HepG2 (cell line): ENCODE data around the gene CTIF. TPM values are rescaled to one million over a fixed set of nuclear protein-coding genes. Genes with fewer than 3 reads are reported as not detected.

Experiments used
- ATAC-seq: fragments of 200-7000 bp; cut with Tn5 transposase; 3 replicates; pipeline ENCODE4 v1.9.1; 2020; ENCODE audit warnings: mild to moderate bottlenecking, moderate library complexity
- BruUV-seq: library from RNA; stranded (reverse); fragments of 400-500 nt; replicated peaks from 2 replicates; lab custom pipeline; 2021; lab: Mats Ljungman, UMichigan
- CTCF ChIA-PET: fragments of 300-600 bp; formaldehyde crosslinking; extraction: SDS; loops from one replicate; lab custom pipeline; 2021; ENCODE audit warnings: low total read pairs, inconsistent platforms, low intra/inter-chr PET ratio; lab: Yijun Ruan, JAX
- POLR2A ChIA-PET: fragments of 350-600 bp; sonication (Branson Sonifier 250); formaldehyde crosslinking; loops from one replicate; lab custom pipeline; 2020; ENCODE audit warnings: antibody characterized with exemption, inconsistent platforms; lab: Yijun Ruan, JAX
- DNase-seq: peaks from one replicate; pipeline ENCODE4 v3.0.0-alpha.2; 2015; ENCODE audit warnings: low spot score
- FAIRE-seq: peaks from 3 replicates; lab custom pipeline; 2011; peaks lifted over from hg19 to GRCh38; lab: Jason Lieb, UNC
- H2AFZ ChIP-seq: one replicate; pipeline ENCODE4 v1.6.1; 2011; ENCODE audit warnings: low read length, inconsistent platforms
- H3K27ac ChIP-seq: fragments of 300-600 bp; 3 replicates; pipeline ENCODE4 v1.8.0; 2011; ENCODE audit warnings: mixed run types, mild to moderate bottlenecking, mixed read lengths, low read length, inconsistent platforms; ENCODE audit not compliant: insufficient read depth; ENCODE audit errors: extremely low read length
- H3K27me3 ChIP-seq, 2 experiments: fragments of 200-600 bp in 1 of 2; 2 replicates in 1 of 2; 3 replicates in 1 of 2; pipeline versions ENCODE4 v1.6.0 to v1.8.0; 2011; ENCODE audit warnings: low read length in 2 of 2, mild to moderate bottlenecking in 2 of 2, moderate library complexity in 2 of 2, inconsistent platforms in 1 of 2; ENCODE audit not compliant: insufficient read depth in 2 of 2, control insufficient read depth in 1 of 2
- H3K36me3 ChIP-seq, 2 experiments: fragments of 200-600 bp in 1 of 2; replicated peaks in 1 of 2; 2 replicates in 1 of 2; 3 replicates in 1 of 2; pipeline versions ENCODE4 v1.5.1 to v1.8.0; 2011; ENCODE audit warnings: low read length in 2 of 2, inconsistent platforms in 1 of 2; ENCODE audit not compliant: insufficient read depth in 2 of 2, control insufficient read depth in 1 of 2
- H3K4me1 ChIP-seq: 2 replicates; pipeline ENCODE4 v1.5.1; 2012; ENCODE audit warnings: low read length, inconsistent platforms; ENCODE audit not compliant: insufficient read depth
- H3K4me2 ChIP-seq: 2 replicates; pipeline ENCODE4 v1.6.0; 2011; ENCODE audit warnings: low read depth, low read length, inconsistent platforms
- H3K4me3 ChIP-seq, 3 experiments: fragments of 200-600 bp in 1 of 3; sonication (generic), shearing (Covaris generic) in 1 of 3; replicated peaks in 1 of 3; 2 replicates each; pipeline ENCODE4 v1.5.1; 2011 to 2016; ENCODE audit warnings: low read length in 3 of 3, inconsistent platforms in 2 of 3, low read depth in 2 of 3, mild to moderate bottlenecking in 2 of 3, control low read depth in 1 of 3, mixed read lengths in 1 of 3; ENCODE audit not compliant: insufficient read depth in 1 of 3
- H3K79me2 ChIP-seq: one replicate; pipeline ENCODE4 v1.6.1; 2011; ENCODE audit warnings: low read length, inconsistent platforms; ENCODE audit not compliant: insufficient read depth
- H3K9ac ChIP-seq: 2 replicates; pipeline ENCODE4 v1.6.0; 2011; ENCODE audit warnings: mild to moderate bottlenecking, low read depth, low read length, inconsistent platforms; ENCODE audit not compliant: insufficient read depth
- H3K9me3 ChIP-seq: 2 replicates; pipeline ENCODE4 v1.5.1; 2012; ENCODE audit warnings: mild to moderate bottlenecking, low read length
- H4K20me1 ChIP-seq: 2 replicates; pipeline ENCODE4 v1.6.0; 2011; ENCODE audit warnings: inconsistent platforms, mild to moderate bottlenecking, low read length, moderate library complexity; ENCODE audit not compliant: insufficient read depth
- AKNA ChIP-seq: sonication (generic); formaldehyde crosslinking; IDR thresholded peaks from 2 replicates; pipeline ENCODE4 v1.4.0; 2020; ENCODE audit warnings: missing genetic modification reagents, borderline replicate concordance
- ARNT2 ChIP-seq: sonication (generic); formaldehyde crosslinking; IDR thresholded peaks from 2 replicates; pipeline ENCODE4 v1.8.0; 2022; ENCODE audit warnings: mild to moderate bottlenecking, low read depth, missing genetic modification reagents, moderate library complexity
- BCLAF1 ChIP-seq: fragments of 450-650 bp; IDR thresholded peaks from 2 replicates; pipeline ENCODE4 v1.6.1; 2017; ENCODE audit warnings: mild to moderate bottlenecking
- CEBPB ChIP-seq: IDR thresholded peaks from 2 replicates; pipeline ENCODE4 v1.6.1; 2011; ENCODE audit warnings: low read depth, low read length, improper control_type of control experiment, borderline replicate concordance
- MEIS1 ChIP-seq: sonication (generic); formaldehyde crosslinking; IDR thresholded peaks from 2 replicates; pipeline ENCODE4 v1.9.0; 2021; ENCODE audit warnings: mild to moderate bottlenecking, missing genetic modification reagents, moderate library complexity, borderline replicate concordance
- SMARCC2 ChIP-seq: fragments of 450-650 bp; IDR thresholded peaks from 2 replicates; pipeline ENCODE4 v1.6.1; 2017; ENCODE audit warnings: antibody characterized with exemption, mild to moderate bottlenecking
- ZNF431 ChIP-seq: sonication (generic); formaldehyde crosslinking; IDR thresholded peaks from 2 replicates; pipeline ENCODE4 v1.9.0; 2022; ENCODE audit warnings: missing genetic modification reagents, low read depth, mild to moderate bottlenecking, borderline replicate concordance
- WGBS: methylation state at CpG from one replicate; pipeline ENCODE4 v1.1.6; 2017; ENCODE audit warnings: low lambda C conversion rate; 5-methylcytosine and 5-hydroxymethylcytosine counted together
- in situ Hi-C: cut with HindIII; loops from 2 replicates; pipeline ENCODE4 v1.10.0; 2017; ENCODE audit warnings: low pct_unique_long_range_greater_than_20kb; ENCODE audit not compliant: extremely low pct_ligation_motif_present
- intact Hi-C: fragments of 100-400 bp; cut with micrococcal nuclease; formaldehyde crosslinking; loops from one replicate; pipeline ENCODE4 v1.10.0; 2022; ENCODE audit not compliant: unreplicated experiment
- polyA plus RNA-seq, 8 experiments: library from polyadenylated mRNA; depleted of rRNA in 3 of 8; stranded (reverse) in 7 of 8; unstranded in 1 of 8; fragments of >200 nt; fragmentation: Illumina TruSeq in 4 of 8; extraction: Trizol in 4 of 8; gene quantifications; 2 replicates each; pipeline versions ENCODE4 v1.2.1 to v1.2.3, GENCODE V29; 2011 to 2016; ENCODE audit warnings: low read depth in 4 of 8, missing spikeins in 1 of 8, mixed read lengths in 1 of 8; ENCODE audit not compliant: insufficient read depth in 1 of 8
- total RNA-seq, 5 experiments: library from RNA; depleted of rRNA; stranded (reverse); fragments of >200 nt; fragmentation: Illumina TruSeq; extraction: Trizol; gene quantifications; 2 replicates each; pipeline ENCODE4 v1.2.3, GENCODE V29; 2016; ENCODE audit warnings: low read depth in 1 of 5
- TF ChIP-seq, protein P1 (sequence below): sonication (generic); formaldehyde crosslinking; IDR thresholded peaks from 2 replicates; pipeline ENCODE4 v1.5.0; 2020; ENCODE audit warnings: mild to moderate bottlenecking, missing genetic modification reagents

The CTIF gene
- total and polyA plus RNA-seq, 2 of the 13 experiments (the other 11 are each of a cell fraction or from before 2014, with no cell fraction given): 18.2 to 28.0 TPM

GRCh38 chr18:48699761-48700160 lies 160.9 kb downstream of the CTIF start:
- no peaks in the 10 kb centered on the region for H4K20me1 ChIP-seq

More at GRCh38 chr18:48699761-48700160, 160.9 kb downstream of the CTIF start:
- Histone ChIP-seq H3K27me3 (no peaks in the 10 kb centered on the region), H3K9me3 (no peaks in the 10 kb centered on the region), H3K4me2 (no peak overlapping the region), H3K9ac (no peak overlapping the region), H3K27ac (no peak overlapping the region), H3K36me3 (peaks cover 0 to 18% of the 10 kb centered on the region in 2 experiments; a peak in 2 of 5 replicates), H2AFZ (no peak overlapping the region), H3K4me1 (no peaks in the 10 kb centered on the region), H3K79me2 (no peaks in the 10 kb centered on the region), H3K4me3 (no peak overlapping the region)
- POLR2A ChIA-PET: no interaction called here
- intact Hi-C loops (no loop called here), in situ Hi-C loops (loop anchor here (25.0 kb wide), 1 partner anchor 738 kb away; no protein-coding TSS in a partner anchor)
- ATAC-seq: no peak
- 93% methylated on average over 7 of the region's 7 CpGs for WGBS
- no peak for FAIRE-seq
- no peak for DNase-seq
- BruUV-seq: no TSS peak
- no peak for TF ChIP-seq ZNF431
- TF ChIP-seq SMARCC2: no peak
- no peak for TF ChIP-seq BCLAF1
- TF ChIP-seq AKNA (CRISPR knock-in tag): no peak
- TF ChIP-seq MEIS1 (CRISPR knock-in tag): no peak
- TF ChIP-seq, protein P1, sequence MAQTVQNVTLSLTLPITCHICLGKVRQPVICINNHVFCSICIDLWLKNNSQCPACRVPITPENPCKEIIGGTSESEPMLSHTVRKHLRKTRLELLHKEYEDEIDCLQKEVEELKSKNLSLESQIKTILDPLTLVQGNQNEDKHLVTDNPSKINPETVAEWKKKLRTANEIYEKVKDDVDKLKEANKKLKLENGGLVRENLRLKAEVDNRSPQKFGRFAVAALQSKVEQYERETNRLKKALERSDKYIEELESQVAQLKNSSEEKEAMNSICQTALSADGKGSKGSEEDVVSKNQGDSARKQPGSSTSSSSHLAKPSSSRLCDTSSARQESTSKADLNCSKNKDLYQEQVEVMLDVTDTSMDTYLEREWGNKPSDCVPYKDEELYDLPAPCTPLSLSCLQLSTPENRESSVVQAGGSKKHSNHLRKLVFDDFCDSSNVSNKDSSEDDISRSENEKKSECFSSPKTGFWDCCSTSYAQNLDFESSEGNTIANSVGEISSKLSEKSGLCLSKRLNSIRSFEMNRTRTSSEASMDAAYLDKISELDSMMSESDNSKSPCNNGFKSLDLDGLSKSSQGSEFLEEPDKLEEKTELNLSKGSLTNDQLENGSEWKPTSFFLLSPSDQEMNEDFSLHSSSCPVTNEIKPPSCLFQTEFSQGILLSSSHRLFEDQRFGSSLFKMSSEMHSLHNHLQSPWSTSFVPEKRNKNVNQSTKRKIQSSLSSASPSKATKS (CRISPR knock-in tag): no peak
- TF ChIP-seq CEBPB: no peak
- TF ChIP-seq ARNT2 (CRISPR knock-in tag): no peak
- CTCF ChIA-PET: no interaction called here
